MM.1S (cell line): ENCODE measurements around the gene TOLLIP.
"Not testable (repeated sequence)": the region's sequence is repeated elsewhere in the genome, so short reads cannot be mapped to it uniquely, and the experiment has no call there.

Source experiments
- DNase-seq: peaks from one replicate; pipeline ENCODE4 v3.0.0-alpha.2; 2015
- H2AFZ ChIP-seq: fragments of 300-600 bp; sonication (generic); 2 replicates; pipeline ENCODE4 v1.6.0; 2016; ENCODE audit warnings: antibody characterized with exemption, low read length
- H3F3A ChIP-seq: fragments of 300-600 bp; sonication (generic); 2 replicates; pipeline ENCODE4 v1.6.1; 2016; ENCODE audit warnings: mild to moderate bottlenecking, antibody characterized with exemption, low read length, moderate library complexity, mixed read lengths; ENCODE audit not compliant: insufficient read depth
- H3K27ac ChIP-seq: fragments of 300-600 bp; sonication (generic); 2 replicates; pipeline ENCODE4 v1.5.1; 2016; ENCODE audit warnings: mild to moderate bottlenecking, low read length
- H3K27me3 ChIP-seq: fragments of 300-600 bp; sonication (generic); replicated peaks from 2 replicates; pipeline ENCODE4 v1.6.0; 2016; ENCODE audit warnings: low read length; ENCODE audit not compliant: insufficient read depth
- H3K36me3 ChIP-seq: fragments of 300-600 bp; sonication (generic); replicated peaks from 2 replicates; pipeline ENCODE4 v1.6.1; 2016; ENCODE audit warnings: mild to moderate bottlenecking, low read length, mixed read lengths; ENCODE audit not compliant: insufficient read depth
- H3K4me1 ChIP-seq: fragments of 300-600 bp; sonication (generic); 2 replicates; pipeline ENCODE4 v1.6.1; 2016; ENCODE audit warnings: low read length, mixed read lengths
- H3K4me2 ChIP-seq: fragments of 300-600 bp; sonication (generic); 2 replicates; pipeline ENCODE4 v1.6.0; 2016; ENCODE audit warnings: low read depth, low read length
- H3K4me3 ChIP-seq: fragments of 300-600 bp; sonication (generic); 2 replicates; pipeline ENCODE4 v1.5.1; 2016; ENCODE audit warnings: low read length, mixed read lengths
- H3K79me2 ChIP-seq: fragments of 300-600 bp; sonication (generic); 2 replicates; pipeline ENCODE4 v1.6.1; 2016; ENCODE audit warnings: mixed run types, low read length, mixed read lengths
- H3K9ac ChIP-seq: fragments of 300-600 bp; sonication (generic); 2 replicates; pipeline ENCODE4 v1.6.1; 2016; ENCODE audit warnings: low read length, mixed read lengths
- H3K9me2 ChIP-seq: fragments of 300-600 bp; sonication (generic); replicated peaks from 2 replicates; pipeline ENCODE4 v1.6.1; 2016; ENCODE audit warnings: mild to moderate bottlenecking, low read length, mixed read lengths; ENCODE audit not compliant: insufficient read depth
- H3K9me3 ChIP-seq: fragments of 300-600 bp; sonication (generic); replicated peaks from 2 replicates; pipeline ENCODE4 v1.6.1; 2016; ENCODE audit warnings: mild to moderate bottlenecking, low read length, mixed read lengths; ENCODE audit not compliant: insufficient read depth
- H4K20me1 ChIP-seq: fragments of 300-600 bp; sonication (generic); 2 replicates; pipeline ENCODE4 v1.6.1; 2016; ENCODE audit warnings: mild to moderate bottlenecking, low read length, moderate library complexity, mixed read lengths; ENCODE audit not compliant: insufficient read depth

Gene TOLLIP

GRCh38 chr11:1247026-1247425, 62.4 kb downstream of the TOLLIP start:
- H4K20me1 ChIP-seq, H2AFZ ChIP-seq, H3K27ac ChIP-seq, H3K9me3 ChIP-seq, H3K4me2 ChIP-seq, DNase-seq, H3F3A ChIP-seq, H3K4me1 ChIP-seq, H3K79me2 ChIP-seq, H3K9ac ChIP-seq, H3K4me3 ChIP-seq, H3K9me2 ChIP-seq, H3K36me3 ChIP-seq: not testable (repeated sequence)
- H3K27me3 ChIP-seq, result peaks cover 15% of the 10 kb centered on the region

DNA sequence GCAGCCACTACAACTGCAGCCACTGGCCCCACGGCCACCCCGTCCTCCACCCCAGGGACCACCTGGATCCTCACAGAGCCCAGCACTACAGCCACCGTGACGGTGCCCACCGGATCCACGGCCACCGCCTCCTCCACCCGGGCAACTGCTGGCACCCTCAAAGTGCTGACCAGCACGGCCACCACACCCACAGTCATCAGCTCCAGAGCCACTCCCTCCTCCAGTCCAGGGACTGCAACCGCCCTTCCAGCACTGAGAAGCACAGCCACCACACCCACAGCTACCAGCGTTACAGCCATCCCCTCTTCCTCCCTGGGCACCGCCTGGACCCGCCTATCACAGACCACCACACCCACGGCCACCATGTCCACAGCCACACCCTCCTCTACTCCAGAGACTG, 63.1 kb downstream of the TOLLIP start:
- H3K9me3 ChIP-seq, H2AFZ ChIP-seq, DNase-seq, H3K4me1 ChIP-seq, H3K4me2 ChIP-seq, H3K27ac ChIP-seq, H4K20me1 ChIP-seq, H3K9ac ChIP-seq, H3F3A ChIP-seq, H3K79me2 ChIP-seq, H3K9me2 ChIP-seq, H3K4me3 ChIP-seq, H3K36me3 ChIP-seq: not testable (repeated sequence)
- peaks cover 16% of the 10 kb centered on the region for H3K27me3 ChIP-seq

DNA sequence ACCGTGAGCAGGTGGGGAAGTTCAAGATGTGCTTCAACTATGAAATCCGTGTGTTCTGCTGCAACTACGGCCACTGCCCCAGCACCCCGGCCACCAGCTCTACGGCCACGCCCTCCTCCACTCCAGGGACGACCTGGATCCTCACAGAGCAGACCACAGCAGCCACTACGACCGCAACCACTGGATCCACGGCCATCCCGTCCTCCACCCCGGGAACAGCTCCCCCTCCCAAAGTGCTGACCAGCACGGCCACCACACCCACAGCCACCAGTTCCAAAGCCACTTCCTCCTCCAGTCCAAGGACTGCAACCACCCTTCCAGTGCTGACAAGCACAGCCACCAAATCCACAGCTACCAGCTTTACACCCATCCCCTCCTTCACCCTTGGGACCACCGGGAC, 63.7 kb downstream of the TOLLIP start:
- peaks cover 14% of the 10 kb centered on the region for H3K27me3 ChIP-seq
- not testable (repeated sequence) for H3K9me2 ChIP-seq, H3K27ac ChIP-seq, DNase-seq, H2AFZ ChIP-seq, H3K4me2 ChIP-seq, H3K9ac ChIP-seq, H3K79me2 ChIP-seq, H3K4me3 ChIP-seq, H3F3A ChIP-seq, H3K36me3 ChIP-seq, H3K4me1 ChIP-seq, H3K9me3 ChIP-seq, H4K20me1 ChIP-seq

GRCh38 chr11:1244557-1244956, 64.9 kb downstream of the TOLLIP start:
- not testable (repeated sequence) for H3K4me2 ChIP-seq, H3K9me2 ChIP-seq, DNase-seq, H3F3A ChIP-seq, H3K79me2 ChIP-seq, H3K4me1 ChIP-seq, H3K9me3 ChIP-seq, H4K20me1 ChIP-seq, H3K4me3 ChIP-seq, H3K36me3 ChIP-seq, H2AFZ ChIP-seq, H3K9ac ChIP-seq, H3K27ac ChIP-seq
- peaks cover 14% of the 10 kb centered on the region for H3K27me3 ChIP-seq

DNA sequence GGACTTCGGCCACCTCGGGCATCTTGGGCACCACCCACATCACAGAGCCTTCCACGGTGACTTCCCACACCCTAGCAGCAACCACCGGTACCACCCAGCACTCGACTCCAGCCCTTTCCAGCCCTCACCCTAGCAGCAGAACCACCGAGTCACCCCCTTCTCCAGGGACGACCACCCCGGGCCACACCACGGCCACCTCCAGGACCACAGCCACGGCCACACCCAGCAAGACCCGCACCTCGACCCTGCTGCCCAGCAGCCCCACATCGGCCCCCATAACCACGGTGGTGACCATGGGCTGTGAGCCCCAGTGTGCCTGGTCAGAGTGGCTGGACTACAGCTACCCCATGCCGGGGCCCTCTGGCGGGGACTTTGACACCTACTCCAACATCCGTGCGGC, 65.9 kb downstream of the TOLLIP start:
- not testable (repeated sequence) for H3K27ac ChIP-seq, H3F3A ChIP-seq, H3K9me3 ChIP-seq, H3K4me2 ChIP-seq, H3K9me2 ChIP-seq, H3K4me3 ChIP-seq, DNase-seq, H3K36me3 ChIP-seq, H3K9ac ChIP-seq, H3K4me1 ChIP-seq, H4K20me1 ChIP-seq, H3K79me2 ChIP-seq, H2AFZ ChIP-seq
- H3K27me3 ChIP-seq, result peaks cover 24% of the 10 kb centered on the region

DNA sequence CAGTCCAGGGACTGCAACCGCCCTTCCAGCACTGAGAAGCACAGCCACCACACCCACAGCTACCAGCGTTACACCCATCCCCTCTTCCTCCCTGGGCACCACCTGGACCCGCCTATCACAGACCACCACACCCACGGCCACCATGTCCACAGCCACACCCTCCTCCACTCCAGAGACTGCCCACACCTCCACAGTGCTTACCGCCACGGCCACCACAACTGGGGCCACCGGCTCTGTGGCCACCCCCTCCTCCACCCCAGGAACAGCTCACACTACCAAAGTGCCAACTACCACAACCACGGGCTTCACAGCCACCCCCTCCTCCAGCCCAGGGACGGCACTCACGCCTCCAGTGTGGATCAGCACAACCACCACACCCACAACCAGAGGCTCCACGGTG, 66.7 kb downstream of the TOLLIP start:
- not testable (repeated sequence) for DNase-seq

More for the DNA sequence above, 66.7 kb downstream of the TOLLIP start:
- not testable (repeated sequence) for H3K36me3 ChIP-seq, H3K4me2 ChIP-seq, H2AFZ ChIP-seq, H3K9me3 ChIP-seq, H3K9me2 ChIP-seq, H4K20me1 ChIP-seq, H3K27ac ChIP-seq, H3K4me1 ChIP-seq, H3K4me3 ChIP-seq, H3F3A ChIP-seq, H3K9ac ChIP-seq, H3K79me2 ChIP-seq
- H3K27me3 ChIP-seq, result peaks cover 31% of the 10 kb centered on the region
